ENCODE data around the gene PDE8B.

PDE8B gene

DNA sequence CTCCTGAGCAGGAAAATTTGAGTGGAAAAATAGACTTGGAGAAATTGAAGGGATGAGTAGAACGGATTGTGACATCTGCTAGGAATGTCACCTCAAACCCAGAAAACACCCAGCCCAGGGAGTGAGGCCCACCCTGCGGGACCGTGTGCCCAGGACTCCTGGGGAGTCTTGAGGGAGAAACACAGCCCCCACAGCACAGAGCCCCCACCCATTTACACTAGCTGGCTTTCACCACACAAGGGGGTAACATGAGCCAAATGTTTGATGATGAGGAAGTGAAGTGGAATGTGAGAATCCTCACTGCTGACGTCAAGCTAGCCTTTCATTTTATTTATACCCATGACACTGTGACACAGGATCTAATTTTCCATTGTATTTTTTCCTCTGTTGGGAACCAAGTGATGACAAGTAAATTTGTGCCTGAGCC, 42.8 kb upstream of the PDE8B start:
- TF ChIP-seq, protein P1, sequence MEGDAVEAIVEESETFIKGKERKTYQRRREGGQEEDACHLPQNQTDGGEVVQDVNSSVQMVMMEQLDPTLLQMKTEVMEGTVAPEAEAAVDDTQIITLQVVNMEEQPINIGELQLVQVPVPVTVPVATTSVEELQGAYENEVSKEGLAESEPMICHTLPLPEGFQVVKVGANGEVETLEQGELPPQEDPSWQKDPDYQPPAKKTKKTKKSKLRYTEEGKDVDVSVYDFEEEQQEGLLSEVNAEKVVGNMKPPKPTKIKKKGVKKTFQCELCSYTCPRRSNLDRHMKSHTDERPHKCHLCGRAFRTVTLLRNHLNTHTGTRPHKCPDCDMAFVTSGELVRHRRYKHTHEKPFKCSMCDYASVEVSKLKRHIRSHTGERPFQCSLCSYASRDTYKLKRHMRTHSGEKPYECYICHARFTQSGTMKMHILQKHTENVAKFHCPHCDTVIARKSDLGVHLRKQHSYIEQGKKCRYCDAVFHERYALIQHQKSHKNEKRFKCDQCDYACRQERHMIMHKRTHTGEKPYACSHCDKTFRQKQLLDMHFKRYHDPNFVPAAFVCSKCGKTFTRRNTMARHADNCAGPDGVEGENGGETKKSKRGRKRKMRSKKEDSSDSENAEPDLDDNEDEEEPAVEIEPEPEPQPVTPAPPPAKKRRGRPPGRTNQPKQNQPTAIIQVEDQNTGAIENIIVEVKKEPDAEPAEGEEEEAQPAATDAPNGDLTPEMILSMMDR (IDR thresholded peaks at IDR 0.05; ENCODE audit: borderline replicate concordance, extremely low read depth, low read length, poor library complexity, severe bottlenecking), result no peak
- TF ChIP-seq EZH2 (IDR thresholded peaks at IDR 0.05; ENCODE audit: borderline replicate concordance, low read depth, low read length, severe bottlenecking), result no peak
- no peak for DNase-seq
- Histone ChIP-seq H3K27ac (ENCODE audit: low read length) (no peak overlapping the region), H3K4me2 (ENCODE audit: insufficient read depth, low read length) (no peak overlapping the region), H3K36me3 (ENCODE audit: insufficient read depth, low read length) (no peaks in the 10 kb centered on the region), H2AFZ (ENCODE audit: low read depth, low read length) (no peak overlapping the region), H3K4me3 (ENCODE audit: low read depth in 1 of 2, low read length in 2 of 2) (no peak overlapping the region), H3K9me3 (ENCODE audit: insufficient read depth, low read length, severe bottlenecking) (no peaks in the 10 kb centered on the region), H4K20me1 (ENCODE audit: insufficient read depth, low read length) (no peaks in the 10 kb centered on the region), H3K79me2 (ENCODE audit: insufficient read depth, low read length) (no peaks in the 10 kb centered on the region), H3K27me3 (ENCODE audit: insufficient read depth, low read length, poor library complexity) (peaks cover 1% of the 10 kb centered on the region), H3K9ac (ENCODE audit: low read depth, low read length) (no peak overlapping the region), H3K4me1 (ENCODE audit: insufficient read depth, low read length) (no peaks in the 10 kb centered on the region)
- no peak for ATAC-seq (ENCODE audit: insufficient read depth, low read depth)

DNA sequence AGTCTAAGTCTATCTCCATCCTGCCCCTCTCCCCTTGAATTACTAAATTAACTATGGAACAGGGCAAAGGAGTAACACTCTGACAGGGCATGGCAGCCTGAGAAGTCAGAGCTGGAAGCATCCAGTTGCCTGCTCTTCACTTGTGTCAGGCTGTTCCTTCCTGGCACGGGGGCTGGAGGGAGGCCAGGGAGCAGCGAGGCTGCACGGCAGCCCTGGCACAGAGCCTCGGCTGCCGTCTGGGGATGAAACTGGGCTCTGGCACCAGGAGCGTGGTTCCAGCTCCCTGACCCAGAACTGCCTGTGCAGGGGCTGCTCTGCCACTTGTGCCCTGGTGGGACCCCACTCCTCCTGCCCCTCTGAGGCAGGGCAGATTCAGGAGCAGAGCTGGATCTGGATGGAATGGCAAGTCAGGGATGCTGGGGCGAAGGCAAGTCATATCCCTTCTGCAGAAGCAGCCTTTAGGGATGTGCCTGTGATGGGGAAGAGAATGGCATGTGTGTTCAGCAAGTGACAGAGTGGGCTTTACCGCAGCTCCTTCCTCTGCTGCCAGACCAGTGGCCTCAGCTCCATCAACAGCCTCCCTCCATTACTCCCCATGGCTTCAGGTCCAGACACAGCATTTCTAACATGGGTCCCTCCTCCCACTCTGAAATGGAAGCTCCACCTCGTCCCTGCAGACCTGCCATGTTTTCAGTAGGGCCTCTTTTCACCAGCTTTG, 42.2 kb upstream of the PDE8B start:
- Histone ChIP-seq H3K4me1 (ENCODE audit: insufficient read depth, low read length) (no peaks in the 10 kb centered on the region), H3K36me3 (ENCODE audit: insufficient read depth, low read length) (no peaks in the 10 kb centered on the region), H3K9ac (ENCODE audit: low read depth, low read length) (no peak overlapping the region), H3K4me3 (ENCODE audit: low read depth in 1 of 2, low read length in 2 of 2) (no peak overlapping the region), H2AFZ (ENCODE audit: low read depth, low read length) (no peak overlapping the region), H3K9me3 (ENCODE audit: insufficient read depth, low read length, severe bottlenecking) (no peaks in the 10 kb centered on the region), H3K27me3 (ENCODE audit: insufficient read depth, low read length, poor library complexity) (peaks cover 3% of the 10 kb centered on the region), H3K4me2 (ENCODE audit: insufficient read depth, low read length) (no peak overlapping the region), H3K79me2 (ENCODE audit: insufficient read depth, low read length) (no peaks in the 10 kb centered on the region), H4K20me1 (ENCODE audit: insufficient read depth, low read length) (no peaks in the 10 kb centered on the region), H3K27ac (ENCODE audit: low read length) (no peak overlapping the region)
- DNase-seq, result no peak
- no peak for TF ChIP-seq EZH2 (IDR thresholded peaks at IDR 0.05; ENCODE audit: borderline replicate concordance, low read depth, low read length, severe bottlenecking)
- TF ChIP-seq, protein P1 (IDR thresholded peaks at IDR 0.05; ENCODE audit: borderline replicate concordance, extremely low read depth, low read length, poor library complexity, severe bottlenecking), result no peak
- no peak for ATAC-seq (ENCODE audit: insufficient read depth, low read depth)

DNA sequence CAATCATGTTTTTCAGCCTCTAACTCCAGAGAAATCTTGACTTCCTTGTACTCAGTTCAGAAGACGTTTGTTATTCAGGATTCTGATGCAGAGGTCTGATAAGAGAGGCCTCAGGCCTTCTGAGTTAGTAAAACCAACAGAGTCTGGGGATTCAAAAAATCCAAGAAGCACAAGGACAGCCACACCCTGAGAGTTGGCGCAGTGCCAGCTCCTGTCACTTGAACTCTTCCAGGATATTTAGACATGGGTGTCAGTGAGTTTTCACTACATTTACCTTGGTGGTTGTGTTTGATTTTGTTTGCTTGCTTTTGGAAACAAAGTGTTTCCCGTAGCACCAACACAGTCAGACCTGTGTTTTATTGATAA, 41.6 kb upstream of the PDE8B start:
- Histone ChIP-seq H3K4me2 (ENCODE audit: insufficient read depth, low read length) (no peak overlapping the region), H2AFZ (ENCODE audit: low read depth, low read length) (no peak overlapping the region)
- no peak for TF ChIP-seq EZH2 (IDR thresholded peaks at IDR 0.05; ENCODE audit: borderline replicate concordance, low read depth, low read length, severe bottlenecking)
- TF ChIP-seq, protein P1 (IDR thresholded peaks at IDR 0.05; ENCODE audit: borderline replicate concordance, extremely low read depth, low read length, poor library complexity, severe bottlenecking), result no peak

More for the DNA sequence above, 41.6 kb upstream of the PDE8B start:
- Histone ChIP-seq H3K27ac (ENCODE audit: low read length) (no peak overlapping the region), H3K9me3 (ENCODE audit: insufficient read depth, low read length, severe bottlenecking) (no peaks in the 10 kb centered on the region), H3K79me2 (ENCODE audit: insufficient read depth, low read length) (no peaks in the 10 kb centered on the region), H3K27me3 (ENCODE audit: insufficient read depth, low read length, poor library complexity) (peaks cover 3% of the 10 kb centered on the region), H3K36me3 (ENCODE audit: insufficient read depth, low read length) (no peaks in the 10 kb centered on the region), H3K4me1 (ENCODE audit: insufficient read depth, low read length) (no peaks in the 10 kb centered on the region), H4K20me1 (ENCODE audit: insufficient read depth, low read length) (no peaks in the 10 kb centered on the region), H3K9ac (ENCODE audit: low read depth, low read length) (no peak overlapping the region), H3K4me3 (ENCODE audit: low read depth in 1 of 2, low read length in 2 of 2) (no peak overlapping the region)
- no peak for ATAC-seq (ENCODE audit: insufficient read depth, low read depth)
- no peak for DNase-seq
